CD4-positive, alpha-beta T cell (primary cell): ENCODE results near the gene MYDGF. TPM values are rescaled to one million over a fixed set of nuclear protein-coding genes. Genes with fewer than 3 reads are reported as not detected.

ENCODE experiments used
- ATAC-seq: fragments of 200-7000 bp; cut with Tn5 transposase; one replicate; pipeline ENCODE4 v1.10.0; 2022; ENCODE audit warnings: mild to moderate bottlenecking; ENCODE audit not compliant: poor library complexity
- CTCF ChIA-PET: fragments of 350-600 bp; sonication (Branson Sonifier 250); formaldehyde crosslinking; loops from one replicate; lab custom pipeline; 2021; ENCODE audit warnings: antibody characterized with exemption, inconsistent platforms; lab: Charles Lee
- POLR2A ChIA-PET: fragments of 350-600 bp; sonication (Branson Sonifier 250); formaldehyde crosslinking; loops from one replicate; lab custom pipeline; 2021; ENCODE audit warnings: antibody characterized with exemption, inconsistent platforms; lab: Charles Lee
- DNase-seq, 14 experiments: peaks; one replicate each; pipeline ENCODE4 v3.0.0-alpha.2; 2013 to 2020; ENCODE audit warnings: mixed read lengths in 2 of 14
- H3K27ac ChIP-seq, 2 donors: one replicate each; pipeline versions ENCODE4 v1.5.1 to v1.7.0; 2013; ENCODE audit warnings: low read length in 2 of 2, low read depth in 1 of 2, mild to moderate bottlenecking in 1 of 2
- H3K27me3 ChIP-seq, 2 experiments: 1 replicate in 1 of 2; 2 replicates in 1 of 2; pipeline versions ENCODE4 v1.6.1 to v1.7.0; 2013; ENCODE audit warnings: low read length in 2 of 2, control low read depth in 1 of 2, mild to moderate bottlenecking in 1 of 2, moderate library complexity in 1 of 2; ENCODE audit not compliant: insufficient read depth in 2 of 2, control insufficient read depth in 1 of 2
- H3K36me3 ChIP-seq: one replicate; pipeline ENCODE4 v1.6.1; 2013; ENCODE audit warnings: low read length, control low read depth; ENCODE audit not compliant: insufficient read depth
- H3K4me1 ChIP-seq: one replicate; pipeline ENCODE4 v1.6.1; 2013; ENCODE audit warnings: low read length, control low read depth; ENCODE audit not compliant: insufficient read depth
- H3K4me3 ChIP-seq: one replicate; pipeline ENCODE4 v1.5.1; 2013; ENCODE audit warnings: mild to moderate bottlenecking, low read length, moderate library complexity
- H3K9me3 ChIP-seq, 2 experiments: 1 replicate in 1 of 2; 2 replicates in 1 of 2; pipeline versions ENCODE4 v1.6.1 to v1.7.0; 2013; ENCODE audit warnings: low read length in 2 of 2, mild to moderate bottlenecking in 2 of 2, control low read depth in 1 of 2, moderate library complexity in 1 of 2; ENCODE audit not compliant: control insufficient read depth in 1 of 2, insufficient read depth in 1 of 2
- H3K27ac Mint-ChIP-seq: one replicate; pipeline ENCODE4 v1.8.0; 2020; ENCODE audit warnings: mixed read lengths
- H3K27me3 Mint-ChIP-seq: one replicate; pipeline ENCODE4 v1.8.0; 2021; ENCODE audit warnings: mixed read lengths
- H3K36me3 Mint-ChIP-seq: one replicate; pipeline ENCODE4 v1.8.0; 2021; ENCODE audit warnings: low read depth, mixed read lengths
- H3K4me1 Mint-ChIP-seq: one replicate; pipeline ENCODE4 v1.8.0; 2021; ENCODE audit warnings: low read depth, mixed read lengths
- H3K4me3 Mint-ChIP-seq: one replicate; pipeline ENCODE4 v1.8.0; 2020; ENCODE audit warnings: mild to moderate bottlenecking, mixed read lengths
- H3K9me3 Mint-ChIP-seq: one replicate; pipeline ENCODE4 v1.8.0; 2020; ENCODE audit warnings: mixed read lengths
- CTCF ChIP-seq: fragments of 200-600 bp; IDR thresholded peaks from one replicate; pipeline ENCODE4 v1.8.0; 2022; ENCODE audit warnings: antibody characterized with exemption, mild to moderate bottlenecking
- intact Hi-C, 2 experiments: fragments of 100-400 bp; cut with DNase I in 1 of 2; cut with micrococcal nuclease in 1 of 2; formaldehyde crosslinking; loops; one replicate each; pipeline versions ENCODE4 v1.15.1 to v1.9.0; 2023 to 2025; cut with DNase I, micrococcal nuclease
- total RNA-seq, 174 experiments: library from RNA in 2 of 174; stranded (reverse) in 2 of 174; gene quantifications; one replicate each; pipeline ENCODE4 v1.2.3 and lab custom pipeline; 2021 to 2026

The MYDGF gene
- total RNA-seq, 2 experiments from 2014 or later = 22.0 to 23.0 TPM

- H3K27ac Mint-ChIP-seq = no peak overlapping the region
- ChIA-PET CTCF (no interaction called here), POLR2A (no interaction called here)
- no peak overlapping the region for H3K4me3 ChIP-seq
- DNase-seq = no peak
- TF ChIP-seq CTCF = no peak
- H3K27ac ChIP-seq = no peak overlapping the region
- H3K27me3 Mint-ChIP-seq = no peaks in the 10 kb centered on the region
- no peaks in the 10 kb centered on the region for H3K9me3 ChIP-seq
- no peaks in the 10 kb centered on the region for H3K4me1 Mint-ChIP-seq
- H3K9me3 Mint-ChIP-seq = no peaks in the 10 kb centered on the region
- intact Hi-C loops = no loop called here
- ATAC-seq = no peak
- no peak overlapping the region for H3K4me3 Mint-ChIP-seq
- peaks cover 83% of the 10 kb centered on the region for H3K36me3 ChIP-seq
- no peaks in the 10 kb centered on the region for H3K27me3 ChIP-seq
- H3K36me3 Mint-ChIP-seq = peaks cover 79% of the 10 kb centered on the region
- H3K4me1 ChIP-seq = no peaks in the 10 kb centered on the region
These were observed 31.4 kb upstream of the MYDGF start for GRCh38 chr19:4701557-4701956.

GRCh38 chr19:4700693-4700970 is 30.5 kb upstream of the MYDGF start:
- Histone ChIP-seq H3K36me3 (peaks cover 86% of the 10 kb centered on the region), H3K4me1 (no peaks in the 10 kb centered on the region), H3K27ac (no peak overlapping the region), H3K27me3 (no peaks in the 10 kb centered on the region), H3K9me3 (no peaks in the 10 kb centered on the region), H3K4me3 (no peak overlapping the region)
- no peak for DNase-seq
- no peak for ATAC-seq
- no peak overlapping the region for H3K4me3 Mint-ChIP-seq
- H3K4me1 Mint-ChIP-seq = no peaks in the 10 kb centered on the region
- H3K27me3 Mint-ChIP-seq = no peaks in the 10 kb centered on the region
- ChIA-PET CTCF (no interaction called here), POLR2A (no interaction called here)
- intact Hi-C loops = no loop called here
- peaks cover 86% of the 10 kb centered on the region for H3K36me3 Mint-ChIP-seq
- no peak overlapping the region for H3K27ac Mint-ChIP-seq
- no peak for TF ChIP-seq CTCF
- no peaks in the 10 kb centered on the region for H3K9me3 Mint-ChIP-seq

GRCh38 chr19:4699826-4700692 is 29.9 kb upstream of the MYDGF start:
- ChIA-PET POLR2A (no interaction called here), CTCF (no interaction called here)
- H3K27ac ChIP-seq = no peak overlapping the region
- no peaks in the 10 kb centered on the region for H3K9me3 ChIP-seq
- Mint-ChIP-seq H3K27me3 (no peaks in the 10 kb centered on the region), H3K27ac (no peak overlapping the region), H3K9me3 (no peaks in the 10 kb centered on the region), H3K36me3 (peaks cover 87% of the 10 kb centered on the region), H3K4me3 (no peak overlapping the region), H3K4me1 (no peaks in the 10 kb centered on the region)
- H3K36me3 ChIP-seq = peaks cover 86% of the 10 kb centered on the region
- ATAC-seq = no peak
- H3K4me1 ChIP-seq = no peaks in the 10 kb centered on the region
- no peak for TF ChIP-seq CTCF
- DNase-seq = no peak
- H3K27me3 ChIP-seq = no peaks in the 10 kb centered on the region
- intact Hi-C loops = no loop called here
- no peak overlapping the region for H3K4me3 ChIP-seq
